SK-N-SH (cell line): Measurements from ENCODE around the gene KRTAP16-1. TPM values are rescaled to one million over a fixed set of nuclear protein-coding genes. Genes with fewer than 3 reads are reported as not detected.

Experiments
- CTCF ChIA-PET: fragments of 300-600, 350-600 bp; formaldehyde crosslinking; extraction: SDS; loops from one replicate; lab custom pipeline; 2021; lab: Yijun Ruan, JAX
- POLR2A ChIA-PET: fragments of 350-600 bp; sonication (Branson Sonifier 250); formaldehyde crosslinking; extraction: SDS; loops from one replicate; lab custom pipeline; 2020; ENCODE audit warnings: antibody characterized with exemption, inconsistent platforms; lab: Yijun Ruan, JAX
- DNase-seq: peaks from one replicate; pipeline ENCODE4 v3.0.0; 2012
- H2AFZ ChIP-seq: fragments of 200-600 bp; sonication (generic); 2 replicates; pipeline ENCODE4 v1.8.1; 2016; ENCODE audit warnings: antibody characterized with exemption, mild to moderate bottlenecking, low read depth
- H3F3A ChIP-seq: fragments of 200-600 bp; sonication (generic); replicated peaks from 2 replicates; pipeline ENCODE3; 2016; ENCODE audit warnings: antibody characterized with exemption, mild to moderate bottlenecking; ENCODE audit not compliant: insufficient read depth
- H3K27ac ChIP-seq, 2 experiments: fragments of 200-500 bp in 1 of 2; fragments of 200-600 bp in 1 of 2; sonication (Bioruptor generic) in 1 of 2; sonication (generic), shearing (Covaris generic) in 1 of 2; 2 replicates each; pipeline versions ENCODE4 v1.5.1 to v1.6.1; 2014 to 2016; ENCODE audit warnings: low read depth in 2 of 2, inconsistent platforms in 1 of 2, low read length in 1 of 2, mild to moderate bottlenecking in 1 of 2, mixed read lengths in 1 of 2
- H3K27me3 ChIP-seq: fragments of 200-600 bp; sonication (generic), shearing (Covaris generic); 2 replicates; pipeline ENCODE4 v1.6.1; 2016; ENCODE audit warnings: mixed run types; ENCODE audit not compliant: insufficient read depth
- H3K36me3 ChIP-seq, 2 experiments: fragments of 200-500 bp in 1 of 2; fragments of 200-600 bp in 1 of 2; sonication (Bioruptor generic) in 1 of 2; sonication (generic) in 1 of 2; replicated peaks in 1 of 2; 2 replicates each; pipeline versions ENCODE3 to v1.5.1; 2014 to 2016; ENCODE audit warnings: low read length in 1 of 2, mild to moderate bottlenecking in 1 of 2; ENCODE audit not compliant: insufficient read depth in 2 of 2, control insufficient read depth in 1 of 2
- H3K4me1 ChIP-seq, 2 experiments: fragments of 200-500 bp in 1 of 2; fragments of 200-600 bp in 1 of 2; sonication (Bioruptor generic) in 1 of 2; sonication (generic), shearing (Covaris generic) in 1 of 2; 2 replicates each; pipeline versions ENCODE4 v1.5.1 to v1.6.1; 2014 to 2016; ENCODE audit warnings: low read depth in 1 of 2, low read length in 1 of 2, mixed run types in 1 of 2; ENCODE audit not compliant: insufficient read depth in 2 of 2, control insufficient read depth in 1 of 2
- H3K4me2 ChIP-seq: fragments of 200-600 bp; sonication (generic), shearing (Covaris generic); 2 replicates; pipeline ENCODE4 v1.6.1; 2017; ENCODE audit warnings: mixed run types
- H3K4me3 ChIP-seq, 2 experiments: fragments of 200-500 bp in 1 of 2; fragments of 200-600 bp in 1 of 2; sonication (Bioruptor generic) in 1 of 2; sonication (generic), shearing (Covaris generic) in 1 of 2; 2 replicates each; pipeline versions ENCODE4 v1.5.1 to v1.8.1; 2014 to 2016; ENCODE audit warnings: low read depth in 2 of 2, inconsistent platforms in 1 of 2, low read length in 1 of 2, mild to moderate bottlenecking in 1 of 2, mixed read lengths in 1 of 2, moderate library complexity in 1 of 2
- H3K79me2 ChIP-seq: fragments of 200-600 bp; sonication (generic); 2 replicates; pipeline ENCODE4 v1.8.1; 2017; ENCODE audit warnings: mild to moderate bottlenecking; ENCODE audit not compliant: insufficient read depth
- H3K9ac ChIP-seq: fragments of 200-600 bp; sonication (generic); 2 replicates; pipeline ENCODE4 v1.6.1; 2017; ENCODE audit warnings: mixed run types
- H3K9me2 ChIP-seq: fragments of 200-600 bp; sonication (generic); 2 replicates; pipeline ENCODE4 v1.6.1; 2017; ENCODE audit warnings: mixed run types
- H3K9me3 ChIP-seq: fragments of 200-600 bp; sonication (generic); 2 replicates; pipeline ENCODE4 v1.6.1; 2017; ENCODE audit warnings: mixed run types, mild to moderate bottlenecking, moderate library complexity
- H4K20me1 ChIP-seq: fragments of 200-600 bp; sonication (generic); 2 replicates; pipeline ENCODE4 v1.6.1; 2017; ENCODE audit warnings: mild to moderate bottlenecking, mixed run types; ENCODE audit not compliant: insufficient read depth
- ELF1 ChIP-seq: IDR thresholded peaks from 2 replicates; pipeline ENCODE4 v1.4.0; 2012
- EP300 ChIP-seq, 2 experiments: IDR thresholded peaks; 2 replicates each; pipeline versions ENCODE4 v1.4.0 to v1.6.1; 2012; ENCODE audit warnings: borderline replicate concordance in 1 of 2, low read depth in 1 of 2, low read length in 1 of 2
- FOSL2 ChIP-seq: IDR thresholded peaks from 2 replicates; pipeline ENCODE4 v1.4.0; 2012; ENCODE audit warnings: low read depth, mild to moderate bottlenecking, moderate library complexity, borderline replicate concordance
- GABPA ChIP-seq: IDR thresholded peaks from 2 replicates; pipeline ENCODE4 v1.4.0; 2012; ENCODE audit warnings: low read depth, mild to moderate bottlenecking
- GATA2 ChIP-seq: sonication (generic); formaldehyde crosslinking; IDR thresholded peaks from 2 replicates; pipeline ENCODE4 v1.5.0; 2020; ENCODE audit warnings: mild to moderate bottlenecking, missing genetic modification reagents
- JUND ChIP-seq: IDR thresholded peaks from 2 replicates; pipeline ENCODE4 v1.4.0; 2012
- MEF2A ChIP-seq: IDR thresholded peaks from 2 replicates; pipeline ENCODE4 v1.4.0; 2012; ENCODE audit warnings: low read depth, borderline replicate concordance
- RAD21 ChIP-seq: IDR thresholded peaks from 2 replicates; pipeline ENCODE4 v1.6.1; 2012; ENCODE audit warnings: mild to moderate bottlenecking, low read length
- SMC3 ChIP-seq: IDR thresholded peaks from 2 replicates; pipeline ENCODE4 v1.6.1; 2012; ENCODE audit warnings: low read depth, low read length, improper control_type of control experiment
- TAF1 ChIP-seq: IDR thresholded peaks from 2 replicates; pipeline ENCODE4 v1.6.1; 2012; ENCODE audit warnings: low read depth, mild to moderate bottlenecking, low read length, moderate library complexity, borderline replicate concordance
- USF2 ChIP-seq: fragments of 150-350 bp; IDR thresholded peaks from 2 replicates; pipeline ENCODE4 v1.6.1; 2017; ENCODE audit warnings: antibody characterized with exemption, low read length, low read depth, borderline replicate concordance
- YY1 ChIP-seq: IDR thresholded peaks from 2 replicates; pipeline ENCODE4 v1.4.0; 2012; ENCODE audit warnings: low read depth, mild to moderate bottlenecking
- WGBS: methylation state at CpG from one replicate; pipeline ENCODE4 v1.1.6; 2017; ENCODE audit warnings: low lambda C conversion rate; 5-methylcytosine and 5-hydroxymethylcytosine counted together
- polyA plus RNA-seq, 3 experiments: library from polyadenylated mRNA; depleted of rRNA; stranded (reverse); fragments of >200 nt; gene quantifications; 2 replicates each; pipeline ENCODE4 v1.2.3, GENCODE V29; 2012
- TF ChIP-seq, protein P1 (sequence below): IDR thresholded peaks from 2 replicates; pipeline ENCODE4; 2012
- TF ChIP-seq, protein P2 (sequence below): IDR thresholded peaks from 2 replicates; pipeline ENCODE4 v1.4.0; 2012; ENCODE audit warnings: low read depth, borderline replicate concordance

The KRTAP16-1 gene
- polyA plus RNA-seq, 1 of the 3 experiments (the other 2 are of a cell fraction): not detected

- no peak overlapping the region for H3K27ac ChIP-seq
- H3K27me3 ChIP-seq: peaks cover 27% of the 10 kb centered on the region; the same call in 1 of the 2 replicates
- ChIA-PET POLR2A (no interaction called here), CTCF (interaction anchor here (2.5 to 3.0 kb wide), 2 partner anchors 14 to 22 kb away, joined by 9 to 16 read pairs; no protein-coding TSS in a partner anchor)
- no peaks in the 10 kb centered on the region for H3K9me2 ChIP-seq
- no peaks in the 10 kb centered on the region for H4K20me1 ChIP-seq
- H3K4me2 ChIP-seq: no peak overlapping the region
- H3K36me3 ChIP-seq: no peaks in the 10 kb centered on the region
- TF ChIP-seq SMC3 (no peak), FOSL2 (no peak), TAF1 (no peak), GABPA (no peak), MEF2A (no peak), RAD21 (no peak)
- TF ChIP-seq, protein P1, sequence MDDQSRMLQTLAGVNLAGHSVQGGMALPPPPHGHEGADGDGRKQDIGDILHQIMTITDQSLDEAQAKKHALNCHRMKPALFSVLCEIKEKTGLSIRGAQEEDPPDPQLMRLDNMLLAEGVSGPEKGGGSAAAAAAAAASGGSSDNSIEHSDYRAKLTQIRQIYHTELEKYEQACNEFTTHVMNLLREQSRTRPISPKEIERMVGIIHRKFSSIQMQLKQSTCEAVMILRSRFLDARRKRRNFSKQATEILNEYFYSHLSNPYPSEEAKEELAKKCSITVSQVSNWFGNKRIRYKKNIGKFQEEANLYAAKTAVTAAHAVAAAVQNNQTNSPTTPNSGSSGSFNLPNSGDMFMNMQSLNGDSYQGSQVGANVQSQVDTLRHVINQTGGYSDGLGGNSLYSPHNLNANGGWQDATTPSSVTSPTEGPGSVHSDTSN: no peak
- no peak overlapping the region for H3K4me3 ChIP-seq
- H3K9me3 ChIP-seq: no peaks in the 10 kb centered on the region
- H3K4me1 ChIP-seq: peaks cover 0 to 15% of the 10 kb centered on the region in 2 experiments; a peak in 1 of 4 replicates
- no peak overlapping the region for H3K9ac ChIP-seq
- DNase-seq: no peak
- H3F3A ChIP-seq: no peaks in the 10 kb centered on the region
- 59% methylated on average over 9 of the region's 9 CpGs for WGBS
- H3K79me2 ChIP-seq: no peaks in the 10 kb centered on the region
- no peak overlapping the region for H2AFZ ChIP-seq
Observed at GRCh38 chr17:41307647-41308046, 1.5 kb downstream of the KRTAP16-1 start.

DNA sequence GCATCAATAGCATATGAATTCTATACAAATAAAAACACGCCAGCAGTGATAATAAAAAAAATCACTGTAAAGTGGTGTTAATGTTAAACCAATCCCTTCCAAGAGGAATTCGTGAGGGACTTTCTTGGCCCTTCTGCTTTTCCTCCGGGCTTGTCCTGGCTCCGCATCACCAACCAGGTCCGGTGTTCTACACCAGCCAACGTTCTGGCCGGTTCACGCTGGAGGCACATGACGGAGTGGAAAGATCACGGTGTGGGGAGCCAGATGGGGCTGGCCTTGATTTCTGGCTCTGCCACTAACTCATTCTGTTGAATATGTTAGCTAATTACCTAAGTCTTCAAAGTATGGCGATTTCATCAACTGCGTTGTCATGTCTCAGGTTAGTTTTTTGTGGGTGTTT is 5.0 kb downstream of the KRTAP16-1 start:
- Histone ChIP-seq H3K9ac (no peak overlapping the region), H3K79me2 (no peaks in the 10 kb centered on the region), H3K27ac (no peak overlapping the region), H3K9me3 (no peaks in the 10 kb centered on the region), H3K4me3 (no peak overlapping the region), H3K9me2 (no peaks in the 10 kb centered on the region), H3K4me1 (peaks cover 0 to 25% of the 10 kb centered on the region in 2 experiments; a peak in 1 of 4 replicates), H4K20me1 (no peaks in the 10 kb centered on the region), H3K27me3 (peaks cover 43% of the 10 kb centered on the region; the same call in 1 of the 2 replicates), H3F3A (no peaks in the 10 kb centered on the region), H3K4me2 (no peak overlapping the region), H2AFZ (no peak overlapping the region), H3K36me3 (no peaks in the 10 kb centered on the region)
- no peak for DNase-seq
- TF ChIP-seq EP300 (IDR thresholded peaks at IDR 0.05; ENCODE audit: borderline replicate concordance in 1 of 2, low read depth in 1 of 2, low read length in 1 of 2): no peak
- CTCF ChIA-PET: interaction anchor here (0.9 to 3.9 kb wide), 2 partner anchors 245 to 359 kb away, joined by 3 to 17 read pairs; no protein-coding TSS in a partner anchor
- 38% methylated on average over 12 of the region's 12 CpGs for WGBS
- POLR2A ChIA-PET: no interaction called here

DNA sequence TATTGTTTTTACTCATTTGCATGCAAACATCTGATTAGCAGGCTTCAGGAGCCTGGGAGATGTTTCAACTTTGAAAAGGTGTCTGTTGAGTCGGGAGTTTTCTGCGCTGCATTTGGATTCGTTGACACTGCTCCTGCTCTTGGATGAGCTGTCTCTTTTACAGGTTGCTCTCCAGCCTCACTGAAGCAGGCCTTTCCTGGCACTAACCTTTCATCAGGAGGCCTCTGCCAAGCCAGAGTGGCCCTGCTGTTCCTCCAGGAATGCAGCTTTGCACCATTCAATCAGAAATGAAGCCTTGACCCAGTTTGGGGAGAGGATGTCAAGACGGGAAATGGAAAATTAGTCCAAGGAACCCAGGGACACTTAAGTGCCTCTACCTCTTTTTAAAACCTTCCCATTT is 6.1 kb downstream of the KRTAP16-1 start:
- no peak overlapping the region for H2AFZ ChIP-seq
- H3K9me2 ChIP-seq: no peaks in the 10 kb centered on the region
- CTCF ChIA-PET: interaction anchor here (0.6 to 3.9 kb wide), 3 partner anchors 18 to 246 kb away, joined by 3 to 17 read pairs (median 4); no protein-coding TSS in a partner anchor
- no peaks in the 10 kb centered on the region for H3K9me3 ChIP-seq
- no peaks in the 10 kb centered on the region for H3K36me3 ChIP-seq
- TF ChIP-seq ELF1: no peak
- no peak for TF ChIP-seq GATA2 (CRISPR knock-in tag)
- no peak for TF ChIP-seq YY1
- TF ChIP-seq JUND: no peak
- no peak for TF ChIP-seq USF2
- TF ChIP-seq, protein P2, sequence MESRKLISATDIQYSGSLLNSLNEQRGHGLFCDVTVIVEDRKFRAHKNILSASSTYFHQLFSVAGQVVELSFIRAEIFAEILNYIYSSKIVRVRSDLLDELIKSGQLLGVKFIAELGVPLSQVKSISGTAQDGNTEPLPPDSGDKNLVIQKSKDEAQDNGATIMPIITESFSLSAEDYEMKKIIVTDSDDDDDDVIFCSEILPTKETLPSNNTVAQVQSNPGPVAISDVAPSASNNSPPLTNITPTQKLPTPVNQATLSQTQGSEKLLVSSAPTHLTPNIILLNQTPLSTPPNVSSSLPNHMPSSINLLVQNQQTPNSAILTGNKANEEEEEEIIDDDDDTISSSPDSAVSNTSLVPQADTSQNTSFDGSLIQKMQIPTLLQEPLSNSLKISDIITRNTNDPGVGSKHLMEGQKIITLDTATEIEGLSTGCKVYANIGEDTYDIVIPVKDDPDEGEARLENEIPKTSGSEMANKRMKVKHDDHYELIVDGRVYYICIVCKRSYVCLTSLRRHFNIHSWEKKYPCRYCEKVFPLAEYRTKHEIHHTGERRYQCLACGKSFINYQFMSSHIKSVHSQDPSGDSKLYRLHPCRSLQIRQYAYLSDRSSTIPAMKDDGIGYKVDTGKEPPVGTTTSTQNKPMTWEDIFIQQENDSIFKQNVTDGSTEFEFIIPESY: no peak
- TF ChIP-seq, protein P1: no peak
- no peak for TF ChIP-seq TAF1
- TF ChIP-seq, all 33 proteins: peak for 0
- Histone ChIP-seq H3K27ac (no peak overlapping the region), H4K20me1 (no peaks in the 10 kb centered on the region), H3K4me3 (no peak overlapping the region), H3K79me2 (no peaks in the 10 kb centered on the region), H3K27me3 (peaks cover 54% of the 10 kb centered on the region; the same call in 1 of the 2 replicates), H3K4me1 (peaks cover 0 to 14% of the 10 kb centered on the region in 2 experiments; a peak in 1 of 4 replicates), H3K4me2 (no peak overlapping the region), H3F3A (no peaks in the 10 kb centered on the region), H3K9ac (no peak overlapping the region)
- no peak for DNase-seq
- WGBS: 65% methylated on average over 4 of the region's 4 CpGs
- POLR2A ChIA-PET: no interaction called here
